K562 treated with DMSO at 1 percent for 12 hours (cell line): Measurements from ENCODE around the gene MVB12B. TPM values are rescaled to one million over a fixed set of nuclear protein-coding genes. Genes with fewer than 3 reads are reported as not detected.

Experiments used
- total RNA-seq: library from RNA; unstranded; fragments of 300-600 nt; gene quantifications from 2 replicates; pipeline ENCODE4 v1.2.3, GENCODE V29; 2022; ENCODE audit not compliant: insufficient read depth

MVB12B gene, protein sequence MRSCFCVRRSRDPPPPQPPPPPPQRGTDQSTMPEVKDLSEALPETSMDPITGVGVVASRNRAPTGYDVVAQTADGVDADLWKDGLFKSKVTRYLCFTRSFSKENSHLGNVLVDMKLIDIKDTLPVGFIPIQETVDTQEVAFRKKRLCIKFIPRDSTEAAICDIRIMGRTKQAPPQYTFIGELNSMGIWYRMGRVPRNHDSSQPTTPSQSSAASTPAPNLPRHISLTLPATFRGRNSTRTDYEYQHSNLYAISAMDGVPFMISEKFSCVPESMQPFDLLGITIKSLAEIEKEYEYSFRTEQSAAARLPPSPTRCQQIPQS
- total RNA-seq: not detected in 2 replicates

GRCh38 chr9:126326228-126327005, at the start of gene MVB12B:
Gene MVB12B, plus strand, starts transcription at chr9:126326829. Its CDS starts 101 bp downstream, at chr9:126326930.

